Vagina (tissue), 2 donors: Measurements from ENCODE around the gene TAF4B. TPM values are rescaled to one million over a fixed set of nuclear protein-coding genes. Genes with fewer than 3 reads are reported as not detected.

Source experiments
- DNase-seq, 2 donors: peaks; one replicate each; pipeline ENCODE4 v3.0.0-alpha.2; 2017; ENCODE audit errors: extremely low spot score in 2 of 2
- H3K27ac ChIP-seq: fragments of 200-600 bp; sonication (generic); one replicate; pipeline ENCODE4 v1.5.1; 2019
- H3K27me3 ChIP-seq: fragments of 200-600 bp; sonication (generic); one replicate; pipeline ENCODE4 v1.5.1; 2019
- H3K36me3 ChIP-seq, 2 donors: fragments of 200-600 bp; sonication (generic); one replicate each; pipeline ENCODE4 v1.5.1; 2017 to 2019
- H3K4me1 ChIP-seq: fragments of 200-600 bp; sonication (generic); one replicate; pipeline ENCODE4 v1.5.1; 2019
- H3K4me3 ChIP-seq, 2 donors: fragments of 200-600 bp; sonication (generic); 1 replicate in 1 of 2; 2 replicates in 1 of 2; pipeline ENCODE4 v1.5.1; 2016 to 2019
- H3K9me3 ChIP-seq: fragments of 200-600 bp; sonication (generic); one replicate; pipeline ENCODE4 v1.5.1; 2019
- POLR2A ChIP-seq, 2 donors: fragments of 450-650 bp; IDR thresholded peaks; one replicate each; pipeline ENCODE4 v1.6.1; 2017; ENCODE audit warnings: antibody characterized with exemption in 2 of 2, mild to moderate bottlenecking in 2 of 2, moderate library complexity in 2 of 2
- POLR2AphosphoS5 ChIP-seq, 2 donors: sonication (generic); formaldehyde crosslinking; IDR thresholded peaks; one replicate each; pipeline ENCODE4 v1.9.0; 2017; ENCODE audit warnings: antibody characterized with exemption in 2 of 2, mild to moderate bottlenecking in 2 of 2, low read depth in 1 of 2; ENCODE audit not compliant: insufficient read depth in 1 of 2
- intact Hi-C: fragments of 100-400 bp; cut with DNase I; formaldehyde crosslinking; loops from one replicate; pipeline ENCODE4 v1.15.1; 2023
- total RNA-seq: library from RNA; depleted of rRNA; stranded (reverse); fragments of >200 nt; gene quantifications from one replicate; pipeline ENCODE4 v1.2.3, GENCODE V29; 2016
- TF ChIP-seq, protein P1 (sequence below), 3 experiments: fragments of 450-650 bp in 2 of 3; fragments of 200-600 bp in 1 of 3; sonication (generic) in 1 of 3; IDR thresholded peaks; one replicate each; pipeline ENCODE4 v1.5.1; 2017 to 2019; ENCODE audit warnings: antibody characterized with exemption in 3 of 3, mild to moderate bottlenecking in 2 of 3, moderate library complexity in 2 of 3

Gene TAF4B, protein sequence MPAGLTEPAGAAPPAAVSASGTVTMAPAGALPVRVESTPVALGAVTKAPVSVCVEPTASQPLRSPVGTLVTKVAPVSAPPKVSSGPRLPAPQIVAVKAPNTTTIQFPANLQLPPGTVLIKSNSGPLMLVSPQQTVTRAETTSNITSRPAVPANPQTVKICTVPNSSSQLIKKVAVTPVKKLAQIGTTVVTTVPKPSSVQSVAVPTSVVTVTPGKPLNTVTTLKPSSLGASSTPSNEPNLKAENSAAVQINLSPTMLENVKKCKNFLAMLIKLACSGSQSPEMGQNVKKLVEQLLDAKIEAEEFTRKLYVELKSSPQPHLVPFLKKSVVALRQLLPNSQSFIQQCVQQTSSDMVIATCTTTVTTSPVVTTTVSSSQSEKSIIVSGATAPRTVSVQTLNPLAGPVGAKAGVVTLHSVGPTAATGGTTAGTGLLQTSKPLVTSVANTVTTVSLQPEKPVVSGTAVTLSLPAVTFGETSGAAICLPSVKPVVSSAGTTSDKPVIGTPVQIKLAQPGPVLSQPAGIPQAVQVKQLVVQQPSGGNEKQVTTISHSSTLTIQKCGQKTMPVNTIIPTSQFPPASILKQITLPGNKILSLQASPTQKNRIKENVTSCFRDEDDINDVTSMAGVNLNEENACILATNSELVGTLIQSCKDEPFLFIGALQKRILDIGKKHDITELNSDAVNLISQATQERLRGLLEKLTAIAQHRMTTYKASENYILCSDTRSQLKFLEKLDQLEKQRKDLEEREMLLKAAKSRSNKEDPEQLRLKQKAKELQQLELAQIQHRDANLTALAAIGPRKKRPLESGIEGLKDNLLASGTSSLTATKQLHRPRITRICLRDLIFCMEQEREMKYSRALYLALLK
- 16.0 TPM for total RNA-seq

DNA sequence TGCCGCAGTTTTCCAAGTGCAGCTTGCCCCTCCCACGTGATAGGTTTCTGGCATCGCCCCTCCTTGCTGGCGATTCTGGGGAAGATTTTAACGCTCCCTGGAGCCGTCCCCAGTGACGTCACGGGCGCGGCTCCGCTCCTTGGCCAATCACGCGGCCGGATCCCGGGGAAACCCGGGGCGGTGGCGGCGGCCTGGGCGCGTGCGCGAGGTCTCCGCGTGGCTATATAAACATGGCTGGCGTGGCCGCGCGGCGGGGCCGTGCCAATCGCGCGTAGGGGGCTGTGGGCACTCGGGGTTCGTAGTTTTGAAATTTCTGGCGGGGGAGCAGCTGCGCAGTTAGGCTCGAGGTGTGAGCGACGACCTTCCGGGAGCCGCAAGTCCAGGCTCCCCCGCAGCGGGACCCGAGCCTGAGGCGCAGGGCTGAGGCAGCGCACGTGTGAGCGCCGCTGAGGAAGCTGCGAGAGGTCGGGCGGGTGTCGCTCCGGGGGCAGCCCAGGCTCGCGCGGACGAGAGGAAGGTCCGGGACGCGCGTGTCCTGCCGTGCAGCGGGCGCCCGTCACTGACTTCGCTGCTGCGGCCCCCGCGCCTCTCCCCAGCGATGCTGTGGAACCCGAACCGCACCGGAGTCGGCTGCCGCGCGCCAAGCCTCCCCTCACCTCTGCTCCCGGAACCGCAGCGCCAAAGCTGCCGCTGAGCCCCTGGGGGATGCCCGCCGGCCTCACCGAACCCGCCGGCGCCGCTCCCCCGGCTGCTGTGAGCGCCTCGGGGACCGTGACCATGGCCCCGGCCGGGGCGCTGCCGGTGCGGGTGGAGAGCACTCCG, at the start of gene TAF4B:
TSS of gene TAF4B (plus strand) at position 217 of the 822 bp plus-strand sequence. CDS start at position 706, 489 bp downstream.
- no peaks in the 10 kb centered on the region for H3K36me3 ChIP-seq
- intact Hi-C loops = no loop called here
- H3K9me3 ChIP-seq = no peaks in the 10 kb centered on the region
- peaks cover 18% of the 10 kb centered on the region for H3K4me1 ChIP-seq
- DNase-seq = peak in 1 of 2 donors; percentile 93
- peak within 1 kb of the TSS; percentile 66 for H3K27ac ChIP-seq
- TF ChIP-seq POLR2AphosphoS5 (IDR thresholded peaks at IDR 0.05; ENCODE audit: insufficient read depth in 1 of 2, low read depth in 1 of 2) = peak; percentile 89
- TF ChIP-seq, protein P1, sequence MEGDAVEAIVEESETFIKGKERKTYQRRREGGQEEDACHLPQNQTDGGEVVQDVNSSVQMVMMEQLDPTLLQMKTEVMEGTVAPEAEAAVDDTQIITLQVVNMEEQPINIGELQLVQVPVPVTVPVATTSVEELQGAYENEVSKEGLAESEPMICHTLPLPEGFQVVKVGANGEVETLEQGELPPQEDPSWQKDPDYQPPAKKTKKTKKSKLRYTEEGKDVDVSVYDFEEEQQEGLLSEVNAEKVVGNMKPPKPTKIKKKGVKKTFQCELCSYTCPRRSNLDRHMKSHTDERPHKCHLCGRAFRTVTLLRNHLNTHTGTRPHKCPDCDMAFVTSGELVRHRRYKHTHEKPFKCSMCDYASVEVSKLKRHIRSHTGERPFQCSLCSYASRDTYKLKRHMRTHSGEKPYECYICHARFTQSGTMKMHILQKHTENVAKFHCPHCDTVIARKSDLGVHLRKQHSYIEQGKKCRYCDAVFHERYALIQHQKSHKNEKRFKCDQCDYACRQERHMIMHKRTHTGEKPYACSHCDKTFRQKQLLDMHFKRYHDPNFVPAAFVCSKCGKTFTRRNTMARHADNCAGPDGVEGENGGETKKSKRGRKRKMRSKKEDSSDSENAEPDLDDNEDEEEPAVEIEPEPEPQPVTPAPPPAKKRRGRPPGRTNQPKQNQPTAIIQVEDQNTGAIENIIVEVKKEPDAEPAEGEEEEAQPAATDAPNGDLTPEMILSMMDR (IDR thresholded peaks at IDR 0.05) = no peak
- TF ChIP-seq POLR2A (IDR thresholded peaks at IDR 0.05) = peak in 1 of 2 donors; percentile 38
- no peaks in the 10 kb centered on the region for H3K27me3 ChIP-seq
- peak within 1 kb of the TSS; percentile 74 to 88 for H3K4me3 ChIP-seq

DNA sequence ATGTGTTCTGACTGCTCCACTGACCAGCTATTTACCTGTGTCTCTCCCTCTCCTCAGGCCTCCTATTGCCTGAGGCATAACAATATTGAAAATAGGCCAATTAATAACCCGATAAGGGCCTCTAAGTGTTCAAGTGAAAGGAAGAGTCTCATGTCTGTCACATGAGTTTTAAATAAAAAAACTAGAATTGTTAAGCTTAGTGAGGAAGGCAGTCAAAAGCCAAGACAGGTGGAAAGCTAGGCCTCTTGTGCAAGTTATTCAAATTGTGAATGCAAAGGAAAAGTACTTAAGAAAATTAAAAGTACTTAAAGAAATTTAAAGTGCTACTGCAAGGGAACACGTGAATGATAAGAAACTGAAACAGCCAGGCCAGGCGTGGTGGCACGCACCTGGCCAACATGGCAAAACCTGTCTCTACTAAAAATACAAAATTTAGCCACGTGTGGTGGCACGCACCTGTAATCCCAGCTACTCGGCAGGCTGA, 44.9 kb upstream of the TAF4B start:
- H3K36me3 ChIP-seq = no peaks in the 10 kb centered on the region
- no peak for DNase-seq
- no peak for TF ChIP-seq POLR2A (IDR thresholded peaks at IDR 0.05)
- TF ChIP-seq, protein P1 (IDR thresholded peaks at IDR 0.05) = no peak
- TF ChIP-seq POLR2AphosphoS5 (IDR thresholded peaks at IDR 0.05; ENCODE audit: insufficient read depth in 1 of 2, low read depth in 1 of 2) = no peak
- H3K9me3 ChIP-seq = no peaks in the 10 kb centered on the region
- no peaks in the 10 kb centered on the region for H3K27me3 ChIP-seq
- intact Hi-C loops = no loop called here
- H3K4me3 ChIP-seq = no peak overlapping the region
- no peak overlapping the region for H3K27ac ChIP-seq
- H3K4me1 ChIP-seq = no peaks in the 10 kb centered on the region

DNA sequence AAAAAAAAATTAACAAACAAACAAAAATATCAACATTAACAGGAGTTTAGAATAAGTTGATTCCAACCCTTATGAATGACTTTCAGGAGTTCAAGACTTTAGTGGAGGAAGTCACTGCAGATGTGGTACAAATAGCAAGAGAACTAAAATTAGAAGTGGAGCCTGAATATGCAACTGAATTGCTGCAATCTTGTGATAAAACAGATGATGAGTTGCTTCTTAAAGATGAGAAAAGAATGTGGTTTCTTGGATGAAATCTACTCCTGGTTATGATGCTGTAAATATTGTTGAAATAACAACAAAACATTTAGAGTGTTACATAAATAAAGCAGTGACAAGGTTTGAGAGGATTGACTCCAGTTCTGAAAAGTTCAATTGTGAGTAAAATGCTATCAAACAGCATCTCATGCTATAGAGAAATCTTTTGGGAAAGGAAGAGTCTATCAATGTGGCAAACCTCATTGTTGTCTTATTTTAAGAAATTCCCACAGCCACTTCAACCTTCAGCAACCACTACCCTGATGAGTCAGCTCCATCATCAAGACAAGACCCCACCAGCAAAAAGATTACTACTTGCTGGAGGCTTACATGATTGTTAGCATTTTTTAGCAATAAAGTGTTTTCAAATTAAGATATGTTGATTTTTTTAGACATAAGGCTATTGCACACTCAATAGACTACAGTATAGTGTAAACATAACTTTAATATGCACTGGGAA, 42.7 kb upstream of the TAF4B start:
- no peaks in the 10 kb centered on the region for H3K27me3 ChIP-seq
- no peak for TF ChIP-seq POLR2A (IDR thresholded peaks at IDR 0.05)
- TF ChIP-seq, protein P1 (IDR thresholded peaks at IDR 0.05) = no peak
- no peak for TF ChIP-seq POLR2AphosphoS5 (IDR thresholded peaks at IDR 0.05; ENCODE audit: insufficient read depth in 1 of 2, low read depth in 1 of 2)
- no peak overlapping the region for H3K4me3 ChIP-seq
- H3K4me1 ChIP-seq = no peaks in the 10 kb centered on the region
- no peaks in the 10 kb centered on the region for H3K36me3 ChIP-seq
- H3K27ac ChIP-seq = no peak overlapping the region
- no peaks in the 10 kb centered on the region for H3K9me3 ChIP-seq
- no peak for DNase-seq
- intact Hi-C loops = no loop called here

DNA sequence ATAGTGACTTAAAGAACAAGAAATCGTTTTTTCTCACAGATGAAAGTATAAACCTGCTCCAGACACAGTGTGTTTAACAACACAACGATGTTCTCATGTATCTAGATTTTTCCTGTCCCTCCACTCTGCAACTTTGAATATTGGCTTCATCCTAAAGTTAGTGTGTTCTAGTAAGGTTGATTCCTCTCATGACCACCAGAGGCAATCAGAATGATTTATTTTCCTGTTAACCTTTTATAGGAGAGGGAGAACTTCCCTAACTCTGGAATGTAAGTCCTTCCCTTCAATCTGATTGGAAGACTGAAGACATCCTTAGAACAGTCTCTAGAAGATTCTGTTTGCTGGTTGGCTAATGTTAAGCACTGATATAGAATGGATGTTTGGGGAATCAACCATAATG, 41.0 kb upstream of the TAF4B start:
- no peak overlapping the region for H3K4me3 ChIP-seq
- no peaks in the 10 kb centered on the region for H3K9me3 ChIP-seq
- H3K27ac ChIP-seq = no peak overlapping the region
- H3K4me1 ChIP-seq = no peaks in the 10 kb centered on the region
- TF ChIP-seq POLR2A (IDR thresholded peaks at IDR 0.05) = no peak
- TF ChIP-seq, protein P1 (IDR thresholded peaks at IDR 0.05) = no peak
- no peak for TF ChIP-seq POLR2AphosphoS5 (IDR thresholded peaks at IDR 0.05; ENCODE audit: insufficient read depth in 1 of 2, low read depth in 1 of 2)
- DNase-seq = no peak
- intact Hi-C loops = no loop called here
- no peaks in the 10 kb centered on the region for H3K27me3 ChIP-seq
- no peaks in the 10 kb centered on the region for H3K36me3 ChIP-seq
